SK-N-SH treated with all-trans-retinoic acid at 6 μM for 48 hours (cell line): ENCODE data around the gene SLC7A10.

Experiments used
- ATAC-seq: fragments of 200-7000 bp; cut with Tn5 transposase; 3 replicates; pipeline ENCODE4 v1.9.1; 2020; ENCODE audit warnings: mild to moderate bottlenecking, moderate library complexity
- BACH2 ChIP-seq: fragments of 250-450 bp; sonication (Bioruptor Pico); IDR thresholded peaks from 2 replicates; pipeline ENCODE4 v1.9.0; 2021; ENCODE audit warnings: mild to moderate bottlenecking, borderline replicate concordance
- CREB5 ChIP-seq: fragments of 250-450 bp; sonication (Bioruptor Pico); IDR thresholded peaks from 2 replicates; pipeline ENCODE4 v1.5.1; 2020; ENCODE audit warnings: low read depth, mild to moderate bottlenecking, moderate library complexity
- CSDC2 ChIP-seq: fragments of 250-450 bp; sonication (Bioruptor Pico); IDR thresholded peaks from 2 replicates; pipeline ENCODE4 v1.5.0; 2020; ENCODE audit warnings: mild to moderate bottlenecking, moderate library complexity
- CSRNP3 ChIP-seq: fragments of 250-450 bp; sonication (Bioruptor Pico); IDR thresholded peaks from 2 replicates; pipeline ENCODE4 v1.5.1; 2021; ENCODE audit warnings: mild to moderate bottlenecking, moderate library complexity
- ESRRG ChIP-seq: fragments of 250-450 bp; sonication (Bioruptor Pico); IDR thresholded peaks from 2 replicates; pipeline ENCODE4 v1.6.1; 2021; ENCODE audit warnings: mild to moderate bottlenecking
- GLIS3 ChIP-seq: fragments of 250-450 bp; sonication (Bioruptor Pico); IDR thresholded peaks from 2 replicates; pipeline ENCODE4 v1.5.0; 2020; ENCODE audit warnings: mild to moderate bottlenecking, moderate library complexity
- ISL1 ChIP-seq: fragments of 250-450 bp; sonication (Bioruptor Pico); IDR thresholded peaks from 2 replicates; pipeline ENCODE4 v2.1.2; 2022; ENCODE audit warnings: mild to moderate bottlenecking, moderate library complexity
- OSR1 ChIP-seq: fragments of 250-450 bp; sonication (Bioruptor Pico); IDR thresholded peaks from 2 replicates; pipeline ENCODE4 v1.8.0; 2022; ENCODE audit warnings: moderate library complexity, mild to moderate bottlenecking, inconsistent platforms
- PATZ1 ChIP-seq: fragments of 250-450 bp; sonication (Bioruptor Pico); IDR thresholded peaks from 2 replicates; pipeline ENCODE4 v1.8.0; 2020; ENCODE audit warnings: mild to moderate bottlenecking, moderate library complexity, borderline replicate concordance
- POU6F1 ChIP-seq: fragments of 250-450 bp; sonication (Bioruptor Pico); IDR thresholded peaks from 2 replicates; pipeline ENCODE4 v1.8.0; 2021; ENCODE audit warnings: low read depth, mild to moderate bottlenecking, moderate library complexity, borderline replicate concordance
- PPARA ChIP-seq: fragments of 250-450 bp; sonication (Bioruptor Pico); IDR thresholded peaks from 2 replicates; pipeline ENCODE4 v1.5.0; 2020; ENCODE audit warnings: mild to moderate bottlenecking, borderline replicate concordance
- SNAI2 ChIP-seq: fragments of 250-450 bp; sonication (Bioruptor Pico); IDR thresholded peaks from 2 replicates; pipeline ENCODE4 v1.5.0; 2020; ENCODE audit warnings: mild to moderate bottlenecking, moderate library complexity
- TCF4 ChIP-seq: fragments of 250-450 bp; sonication (Bioruptor Pico); IDR thresholded peaks from 2 replicates; pipeline ENCODE4 v1.8.0; 2021; ENCODE audit warnings: mild to moderate bottlenecking, moderate library complexity, borderline replicate concordance
- TOX ChIP-seq: fragments of 250-450 bp; sonication (Bioruptor Pico); IDR thresholded peaks from 2 replicates; pipeline ENCODE4 v1.8.0; 2021; ENCODE audit warnings: mild to moderate bottlenecking, moderate library complexity, borderline replicate concordance
- TSHZ2 ChIP-seq: fragments of 250-450 bp; sonication (Bioruptor Pico); IDR thresholded peaks from 2 replicates; pipeline ENCODE4 v1.5.0; 2020; ENCODE audit warnings: mild to moderate bottlenecking, moderate library complexity
- ZC3H10 ChIP-seq: fragments of 250-450 bp; sonication (Bioruptor Pico); IDR thresholded peaks from 2 replicates; pipeline ENCODE4 v1.5.1; 2021; ENCODE audit warnings: mild to moderate bottlenecking, moderate library complexity
- ZFP3 ChIP-seq: fragments of 250-450 bp; sonication (Bioruptor Pico); IDR thresholded peaks from 2 replicates; pipeline ENCODE4 v1.5.0; 2020; ENCODE audit warnings: mild to moderate bottlenecking, moderate library complexity
- ZFP30 ChIP-seq: fragments of 450-650 bp; formaldehyde crosslinking; IDR thresholded peaks from 2 replicates; pipeline ENCODE4 v1.5.0; 2022; ENCODE audit warnings: mild to moderate bottlenecking, moderate library complexity
- ZNF70 ChIP-seq: fragments of 450-650 bp; formaldehyde crosslinking; IDR thresholded peaks from 2 replicates; pipeline ENCODE4 v1.5.0; 2020; ENCODE audit warnings: mild to moderate bottlenecking, moderate library complexity
- ZNF8 ChIP-seq: fragments of 450-650 bp; formaldehyde crosslinking; IDR thresholded peaks from 2 replicates; pipeline ENCODE4 v1.5.0; 2020; ENCODE audit warnings: mild to moderate bottlenecking, moderate library complexity

SLC7A10 gene

GRCh38 chr19:33220735-33221134 lies 4.9 kb downstream of the SLC7A10 start (continued):
- no peak for TF ChIP-seq ZFP3
- TF ChIP-seq PATZ1 (CRISPR knock-in tag): no peak
- no peak for TF ChIP-seq SNAI2 (CRISPR knock-in tag)
- TF ChIP-seq ESRRG: no peak
- no peak for TF ChIP-seq ZC3H10
- TF ChIP-seq CSDC2: no peak

GRCh38 chr19:33220115-33220514 lies 5.5 kb downstream of the SLC7A10 start:
- ATAC-seq: no peak
- TF ChIP-seq ESRRG (no peak), OSR1 (no peak), ZC3H10 (no peak), TCF4 (CRISPR knock-in tag) (no peak), CREB5 (no peak), ISL1 (no peak), CSDC2 (no peak), ZFP3 (no peak)

- TF ChIP-seq CREB5: no peak
- TF ChIP-seq CSRNP3 (CRISPR knock-in tag): no peak
- no peak for TF ChIP-seq TCF4 (CRISPR knock-in tag)
- no peak for TF ChIP-seq ZFP3
- no peak for TF ChIP-seq TSHZ2 (CRISPR knock-in tag)
- TF ChIP-seq POU6F1 (CRISPR knock-in tag): no peak
- no peak for TF ChIP-seq GLIS3 (CRISPR knock-in tag)
- TF ChIP-seq ZNF70 (CRISPR knock-in tag): no peak
- TF ChIP-seq BACH2 (CRISPR knock-in tag): no peak
- no peak for TF ChIP-seq TOX (CRISPR knock-in tag)
- no peak for TF ChIP-seq ZFP30 (CRISPR knock-in tag)
- TF ChIP-seq PATZ1 (CRISPR knock-in tag): no peak
- TF ChIP-seq ISL1: no peak
- TF ChIP-seq PPARA (CRISPR knock-in tag): no peak
- TF ChIP-seq ZNF8: no peak
- no peak for TF ChIP-seq ZC3H10
- ATAC-seq: peak; percentile 25; the same call in 1 of the 3 replicates
These were observed 6.3 kb downstream of the SLC7A10 start for GRCh38 chr19:33219261-33219815.
